ENCODE data around the gene MSI1. TPM values are rescaled to one million over a fixed set of nuclear protein-coding genes. Genes with fewer than 3 reads are reported as not detected.

MSI1 gene
- total RNA-seq, 3 donors from 2014 or later: 0.16 to 0.41 (median 0.25) TPM

DNA sequence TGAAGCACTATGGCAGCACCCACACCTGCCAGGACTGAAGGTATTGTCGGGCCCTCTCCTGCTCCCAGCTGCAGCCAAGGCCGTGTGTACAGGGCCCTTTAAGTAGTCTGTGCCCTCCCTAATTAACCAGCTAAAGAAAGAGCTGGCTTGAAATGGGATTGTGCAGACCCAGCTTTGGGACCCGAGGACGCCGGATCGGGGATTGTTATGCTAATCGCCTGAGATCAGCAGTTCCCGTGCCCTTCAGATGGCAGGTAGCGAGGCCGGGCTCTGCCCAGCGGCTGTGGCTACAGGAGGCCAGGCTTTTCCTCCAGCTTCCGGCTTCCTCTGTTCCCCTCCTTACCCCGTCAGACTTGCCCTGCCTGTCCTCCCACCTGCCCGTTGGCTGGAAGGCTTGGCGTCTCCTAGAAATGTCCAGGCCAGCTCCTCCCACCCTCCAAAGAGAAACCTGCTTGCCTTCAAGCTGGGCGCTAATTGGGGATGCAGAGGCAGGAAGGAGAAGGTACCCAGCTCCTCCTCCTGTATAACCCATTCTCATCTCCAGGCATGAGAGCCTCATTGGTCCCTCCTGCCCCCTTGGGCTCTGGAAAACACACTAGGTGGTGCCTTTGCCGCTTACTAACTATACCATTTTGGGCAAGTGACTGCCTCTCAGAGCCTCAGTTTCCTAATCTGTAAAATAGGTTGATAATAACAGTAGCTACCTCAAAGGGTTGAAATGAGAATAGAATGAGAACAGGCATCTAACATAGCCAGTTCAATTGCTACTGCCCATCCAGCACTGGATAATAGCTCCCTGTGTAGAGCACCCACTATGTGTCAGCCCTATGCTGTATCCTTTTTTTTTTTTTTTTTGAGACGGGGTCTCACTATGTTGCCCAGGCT is 25.8 kb upstream of the MSI1 start:
- Mint-ChIP-seq H3K9me3 (no peaks in the 10 kb centered on the region), H3K4me1 (ENCODE audit: low read depth) (no peaks in the 10 kb centered on the region), H3K27me3 (ENCODE audit: low read depth) (peaks cover 31% of the 10 kb centered on the region), H3K36me3 (ENCODE audit: insufficient read depth) (no peaks in the 10 kb centered on the region), H3K4me3 (no peak overlapping the region)
- DNase-seq (no peak), ATAC-seq (no peak)

DNA sequence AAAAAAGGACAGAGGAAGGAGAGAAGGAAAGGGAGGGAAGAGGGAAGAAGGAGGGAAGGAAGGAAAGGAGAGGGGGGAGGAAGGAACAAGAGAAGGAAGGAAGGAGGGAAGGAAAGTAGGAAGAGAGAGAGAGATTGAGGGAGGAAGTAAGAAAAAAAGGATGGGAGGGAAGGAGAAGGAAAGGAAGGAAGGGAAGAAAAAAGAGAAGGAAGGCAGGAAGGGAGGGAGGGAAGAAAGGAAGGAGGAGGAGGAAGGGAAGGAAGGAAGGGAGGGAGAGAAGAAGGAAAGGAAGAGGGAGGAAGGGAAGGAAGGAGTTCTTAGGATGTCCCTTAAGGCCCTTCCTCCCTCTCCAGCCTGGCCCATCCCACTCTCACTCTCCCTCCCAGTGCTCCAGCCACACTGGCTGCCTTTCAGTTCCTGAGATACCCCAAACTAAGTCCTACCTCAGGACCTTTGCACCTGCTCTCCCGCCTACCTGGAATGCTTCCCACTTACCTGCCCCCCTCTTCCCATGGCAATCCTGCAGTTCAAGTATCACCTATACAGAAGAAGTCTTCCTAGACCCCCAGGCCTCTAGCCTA is 21.7 kb upstream of the MSI1 start:
- H3K9me3 Mint-ChIP-seq: no peaks in the 10 kb centered on the region
- peaks cover 42% of the 10 kb centered on the region for H3K27me3 Mint-ChIP-seq (ENCODE audit: low read depth)
- peaks cover 5% of the 10 kb centered on the region for H3K4me1 Mint-ChIP-seq (ENCODE audit: low read depth)
- no peaks in the 10 kb centered on the region for H3K36me3 Mint-ChIP-seq (ENCODE audit: insufficient read depth)
- DNase-seq: no peak
- no peak for ATAC-seq
- H3K4me3 Mint-ChIP-seq: no peak overlapping the region

DNA sequence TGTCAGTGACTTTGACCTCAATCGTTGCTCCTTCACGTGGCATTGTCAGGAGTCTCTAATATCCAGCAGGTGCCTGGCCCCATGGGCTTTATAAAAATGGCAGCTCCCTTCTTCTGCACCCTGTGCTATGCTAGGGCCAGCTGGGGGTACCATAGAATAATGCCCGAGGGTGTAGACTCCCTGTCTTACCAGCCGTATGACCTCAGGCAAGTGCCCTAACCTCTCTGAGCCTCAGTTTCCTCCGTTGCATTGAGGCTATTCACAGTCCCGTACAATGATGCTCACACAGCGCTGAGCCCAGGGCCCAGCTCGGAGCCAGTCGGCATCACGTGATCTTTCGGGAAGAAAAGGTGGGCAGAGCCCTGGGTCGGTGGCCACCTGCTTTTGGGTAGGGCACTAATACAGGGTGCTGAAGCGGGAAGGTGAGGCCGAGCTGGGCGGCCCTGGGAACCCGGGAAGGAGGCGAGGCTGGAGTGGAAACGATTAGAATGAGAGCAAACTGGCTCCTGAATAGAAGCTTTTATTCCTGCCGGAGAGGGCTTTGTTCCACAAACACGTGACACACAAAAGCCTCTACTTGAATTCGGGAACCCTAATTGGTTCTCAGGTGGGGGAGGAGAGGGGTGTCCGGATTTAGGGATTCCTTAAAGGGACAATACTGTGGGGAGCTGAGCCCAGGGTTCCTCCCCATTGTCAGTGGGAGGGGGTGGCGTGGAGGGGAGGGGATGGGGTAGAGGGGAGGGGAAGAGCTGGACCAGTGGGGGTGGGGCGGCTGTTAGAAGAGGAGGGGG is 19.9 kb upstream of the MSI1 start:
- Mint-ChIP-seq H3K36me3 (ENCODE audit: insufficient read depth) (no peaks in the 10 kb centered on the region), H3K9me3 (no peaks in the 10 kb centered on the region), H3K4me3 (no peak overlapping the region), H3K4me1 (ENCODE audit: low read depth) (peaks cover 5% of the 10 kb centered on the region), H3K27me3 (ENCODE audit: low read depth) (peaks cover 44% of the 10 kb centered on the region)
- ATAC-seq: no peak
- DNase-seq: no peak

DNA sequence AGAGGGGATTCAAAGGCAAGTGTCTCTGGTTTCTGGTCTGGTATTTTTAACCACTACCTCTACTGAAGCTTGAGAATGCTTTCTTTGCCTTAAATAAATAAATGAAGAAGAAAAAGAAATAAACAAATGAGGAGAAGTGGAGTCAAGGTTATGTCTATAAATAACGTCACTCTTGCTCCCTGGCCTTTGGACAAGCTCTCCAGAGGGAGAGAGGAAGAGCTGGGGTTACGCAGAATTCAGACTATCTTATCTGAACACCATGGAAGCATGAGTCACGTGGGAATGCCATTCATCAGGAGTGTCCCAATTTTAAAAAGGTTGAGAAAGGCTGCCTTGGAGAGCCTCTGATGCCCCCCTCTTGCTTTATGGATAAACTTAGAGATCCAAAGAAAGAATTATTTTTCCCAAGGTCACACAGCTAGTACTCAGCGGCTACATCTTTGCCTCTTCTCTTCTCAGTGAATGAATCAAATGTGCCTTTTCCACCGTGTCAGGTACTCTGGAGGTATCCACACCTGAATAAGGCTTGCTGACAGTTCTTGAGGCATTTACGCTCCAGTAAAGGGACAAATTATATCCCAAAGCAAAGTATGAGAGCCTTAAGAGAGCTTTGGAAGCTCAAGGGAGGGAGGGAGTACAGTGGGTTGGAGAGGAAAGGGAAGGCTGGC is 12.9 kb upstream of the MSI1 start:
- H3K27me3 Mint-ChIP-seq (ENCODE audit: low read depth): peaks cover 40% of the 10 kb centered on the region
- no peak overlapping the region for H3K4me3 Mint-ChIP-seq
- no peak for ATAC-seq
- no peak for DNase-seq
- H3K36me3 Mint-ChIP-seq (ENCODE audit: insufficient read depth): no peaks in the 10 kb centered on the region
- no peaks in the 10 kb centered on the region for H3K9me3 Mint-ChIP-seq
- no peaks in the 10 kb centered on the region for H3K4me1 Mint-ChIP-seq (ENCODE audit: low read depth)

DNA sequence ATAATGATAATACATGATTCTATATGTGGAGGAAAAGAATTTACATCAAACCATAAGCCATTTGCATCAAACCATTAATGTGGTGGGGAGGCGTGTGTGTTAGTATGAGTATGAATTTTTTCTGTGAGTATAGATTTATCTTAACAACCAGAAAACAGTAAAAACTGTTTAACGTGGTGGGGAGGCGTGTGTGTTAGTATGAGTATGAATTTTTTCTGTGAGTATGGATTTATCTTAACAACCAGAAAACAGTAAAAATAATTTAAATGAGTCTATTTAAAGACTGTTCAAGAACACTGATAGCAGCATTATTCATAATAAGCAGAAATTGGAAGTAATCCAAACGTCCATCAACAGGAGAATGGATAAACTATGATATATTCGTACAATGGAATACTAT is 9.1 kb upstream of the MSI1 start:
- no peaks in the 10 kb centered on the region for H3K36me3 Mint-ChIP-seq (ENCODE audit: insufficient read depth)
- H3K4me3 Mint-ChIP-seq: no peak overlapping the region
- ATAC-seq (no peak), DNase-seq (no peak)
- H3K27me3 Mint-ChIP-seq (ENCODE audit: low read depth): peaks cover 56% of the 10 kb centered on the region
- H3K9me3 Mint-ChIP-seq: no peaks in the 10 kb centered on the region
- H3K4me1 Mint-ChIP-seq (ENCODE audit: low read depth): no peaks in the 10 kb centered on the region

DNA sequence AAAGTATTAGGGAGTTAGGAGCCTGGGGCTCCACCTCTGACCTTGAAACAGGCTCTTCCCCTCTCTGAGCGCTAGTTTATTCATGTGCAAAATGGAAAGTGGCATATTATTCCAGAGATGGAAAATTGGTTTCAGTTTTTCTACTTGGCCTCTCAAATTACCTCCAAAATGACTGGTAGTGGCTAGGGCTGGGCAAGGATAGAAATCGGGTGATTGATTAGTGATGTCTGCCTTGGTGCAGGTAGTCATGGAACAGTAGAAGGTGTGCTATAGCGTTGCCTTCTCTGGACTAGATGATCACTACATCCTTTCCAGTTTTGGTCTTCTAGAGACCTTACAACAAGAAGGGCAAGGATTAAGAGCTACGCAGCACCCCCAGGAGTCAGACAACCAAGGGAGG is 8.6 kb upstream of the MSI1 start:
- H3K27me3 Mint-ChIP-seq (ENCODE audit: low read depth): peaks cover 60% of the 10 kb centered on the region
- H3K4me1 Mint-ChIP-seq (ENCODE audit: low read depth): no peaks in the 10 kb centered on the region
- DNase-seq (no peak), ATAC-seq (no peak)
- H3K4me3 Mint-ChIP-seq: no peak overlapping the region
- H3K36me3 Mint-ChIP-seq (ENCODE audit: insufficient read depth): no peaks in the 10 kb centered on the region
- no peaks in the 10 kb centered on the region for H3K9me3 Mint-ChIP-seq

DNA sequence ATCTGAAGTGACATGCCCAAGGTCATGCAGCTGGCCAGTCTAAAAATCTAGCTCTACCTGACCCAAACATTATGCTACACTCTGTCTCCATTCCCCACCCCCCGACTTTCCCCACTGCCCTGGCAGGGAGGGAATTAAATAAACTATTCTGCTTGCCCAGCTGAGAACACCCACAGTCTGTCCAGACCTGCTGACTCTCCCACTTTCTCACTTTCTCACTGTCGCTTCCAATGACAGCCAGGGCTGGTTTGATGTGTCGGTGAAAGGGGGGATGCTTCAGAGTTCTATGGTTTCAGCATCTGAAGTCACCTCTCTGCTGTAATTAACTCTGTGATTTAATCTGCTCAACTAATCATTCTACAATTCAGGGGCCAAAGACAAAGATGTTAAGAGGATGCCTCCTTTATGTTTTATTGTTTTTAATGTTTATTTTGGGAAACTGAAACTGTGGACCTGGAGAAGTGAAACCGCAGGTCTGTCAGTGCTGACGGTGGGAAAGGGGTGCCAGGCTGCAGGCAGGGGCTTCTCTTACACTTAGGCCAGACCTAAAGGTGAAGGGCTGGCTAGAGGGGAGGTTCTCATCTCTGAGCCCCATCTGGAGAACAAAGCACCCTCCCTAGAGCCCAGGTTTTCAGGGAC is 8.1 kb upstream of the MSI1 start:
- no peaks in the 10 kb centered on the region for H3K4me1 Mint-ChIP-seq (ENCODE audit: low read depth)
- peaks cover 61% of the 10 kb centered on the region for H3K27me3 Mint-ChIP-seq (ENCODE audit: low read depth)
- H3K4me3 Mint-ChIP-seq: no peak overlapping the region
- ATAC-seq (no peak), DNase-seq (no peak)
- no peaks in the 10 kb centered on the region for H3K36me3 Mint-ChIP-seq (ENCODE audit: insufficient read depth)
- H3K9me3 Mint-ChIP-seq: no peaks in the 10 kb centered on the region

DNA sequence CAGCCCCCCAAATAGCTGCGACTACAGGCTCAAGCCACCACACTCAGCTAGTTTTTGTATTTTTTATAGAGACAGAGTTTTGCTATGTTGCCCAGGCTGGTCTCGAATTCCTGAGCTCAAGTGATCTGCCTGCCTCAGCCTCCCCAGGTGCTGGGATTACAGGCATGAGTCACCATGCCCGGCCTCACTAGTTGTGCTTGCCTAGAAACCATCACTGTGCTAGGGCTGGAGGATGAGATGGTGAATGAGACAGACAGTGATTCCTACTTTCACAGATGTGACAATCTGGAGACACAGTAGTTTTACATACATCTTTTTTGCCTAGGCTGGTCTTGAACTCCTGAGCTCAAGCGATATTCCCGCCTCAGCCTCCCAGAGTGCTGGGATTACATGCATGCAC is 7.5 kb upstream of the MSI1 start:
- peaks cover 61% of the 10 kb centered on the region for H3K27me3 Mint-ChIP-seq (ENCODE audit: low read depth)
- no peaks in the 10 kb centered on the region for H3K4me1 Mint-ChIP-seq (ENCODE audit: low read depth)
- no peaks in the 10 kb centered on the region for H3K9me3 Mint-ChIP-seq
- ATAC-seq: no peak
- DNase-seq: no peak
- no peaks in the 10 kb centered on the region for H3K36me3 Mint-ChIP-seq (ENCODE audit: insufficient read depth)
- H3K4me3 Mint-ChIP-seq: no peak overlapping the region

DNA sequence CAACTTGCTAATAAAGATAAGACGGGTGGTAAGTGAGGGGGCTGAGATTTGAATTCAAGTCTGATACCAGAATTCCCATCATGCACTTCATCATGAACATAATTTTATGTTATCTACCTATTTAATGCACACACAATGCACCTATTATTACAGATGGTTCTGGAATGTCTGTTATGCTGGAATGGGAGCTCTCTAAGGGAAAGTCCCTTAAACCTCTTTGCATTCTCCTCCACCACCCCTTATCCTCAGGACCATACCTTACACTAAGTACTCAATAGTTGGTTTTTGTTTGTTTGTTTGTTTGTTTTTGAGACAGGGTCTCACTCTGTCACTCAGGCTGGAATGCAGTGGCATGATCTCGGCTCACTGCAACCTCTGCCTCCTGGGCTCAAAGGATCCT is 7.0 kb upstream of the MSI1 start:
- Mint-ChIP-seq H3K4me1 (ENCODE audit: low read depth) (no peaks in the 10 kb centered on the region), H3K4me3 (no peak overlapping the region), H3K27me3 (ENCODE audit: low read depth) (peaks cover 63% of the 10 kb centered on the region), H3K36me3 (ENCODE audit: insufficient read depth) (no peaks in the 10 kb centered on the region), H3K9me3 (no peaks in the 10 kb centered on the region)
- DNase-seq (no peak), ATAC-seq (no peak)

DNA sequence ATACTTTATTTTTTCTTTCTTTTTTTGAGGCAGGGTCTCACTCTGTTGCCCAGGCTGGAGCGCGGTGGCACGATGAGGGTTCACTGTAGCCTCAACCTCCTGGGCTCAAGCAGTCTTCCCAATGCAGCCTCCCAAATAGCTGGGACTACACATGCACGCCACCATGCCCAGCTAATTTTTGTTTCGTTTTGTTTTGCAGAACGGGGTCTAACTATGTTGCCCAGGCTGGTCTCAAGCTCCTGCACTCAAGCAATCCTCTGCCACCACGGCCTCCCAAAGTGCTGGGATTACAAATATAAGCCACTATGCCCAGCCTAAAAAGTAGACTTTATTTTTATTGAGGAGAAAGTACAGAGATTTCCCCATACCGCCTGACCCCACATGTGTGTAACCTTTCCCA is 4.7 kb upstream of the MSI1 start:
- Mint-ChIP-seq H3K36me3 (ENCODE audit: insufficient read depth) (no peaks in the 10 kb centered on the region), H3K4me3 (no peak overlapping the region), H3K27me3 (ENCODE audit: low read depth) (peaks cover 76% of the 10 kb centered on the region), H3K9me3 (no peaks in the 10 kb centered on the region), H3K4me1 (ENCODE audit: low read depth) (peaks cover 12% of the 10 kb centered on the region)
- DNase-seq (no peak), ATAC-seq (no peak)

DNA sequence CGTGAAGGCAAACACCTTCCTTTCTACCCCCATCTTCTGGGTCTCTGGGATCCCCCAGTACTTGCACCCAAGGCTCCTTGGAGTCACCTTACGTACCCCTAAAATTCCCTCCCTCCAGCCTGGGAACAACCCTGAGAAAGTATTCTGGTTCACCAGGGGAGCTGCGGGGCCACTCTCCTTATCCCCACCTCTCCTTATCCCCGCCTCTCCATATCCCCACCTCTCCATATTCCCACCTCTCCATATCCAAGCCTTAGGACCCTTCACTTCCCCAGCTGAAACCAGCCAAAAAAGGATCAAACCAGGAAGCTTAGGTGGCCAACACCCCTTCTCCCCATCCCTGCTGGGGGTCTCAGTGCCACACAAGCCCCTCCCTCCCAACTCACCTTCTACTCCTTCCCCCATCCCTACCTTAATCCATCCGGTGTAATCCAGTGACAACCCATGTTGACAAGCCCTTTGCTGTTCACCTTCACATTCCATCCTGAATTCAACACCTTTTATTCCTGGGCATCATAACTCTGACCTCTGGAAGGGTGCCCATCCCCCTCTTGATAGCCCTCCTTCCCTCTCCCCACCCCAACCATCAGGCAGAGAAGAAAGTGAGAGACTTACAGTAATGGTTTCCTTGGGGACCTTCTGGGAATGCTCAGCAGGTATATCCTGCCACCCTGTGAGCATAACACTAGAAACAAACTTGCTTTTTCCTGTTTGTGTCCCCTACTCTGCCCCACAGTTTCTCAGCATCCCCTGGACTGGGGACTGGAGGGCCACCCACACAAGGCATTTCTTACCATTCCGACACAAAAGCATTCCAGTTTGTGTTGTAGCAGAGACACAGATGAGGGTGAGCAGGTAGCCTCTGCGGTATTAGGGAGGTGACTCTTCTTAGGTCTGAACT is 1.6 kb upstream of the MSI1 start:
- Mint-ChIP-seq H3K27me3 (ENCODE audit: low read depth) (peaks cover 79% of the 10 kb centered on the region), H3K36me3 (ENCODE audit: insufficient read depth) (no peaks in the 10 kb centered on the region), H3K4me1 (ENCODE audit: low read depth) (peaks cover 19% of the 10 kb centered on the region), H3K4me3 (peak overlapping the region; percentile 61), H3K9me3 (no peaks in the 10 kb centered on the region)
- DNase-seq (no peak), ATAC-seq (no peak)

DNA sequence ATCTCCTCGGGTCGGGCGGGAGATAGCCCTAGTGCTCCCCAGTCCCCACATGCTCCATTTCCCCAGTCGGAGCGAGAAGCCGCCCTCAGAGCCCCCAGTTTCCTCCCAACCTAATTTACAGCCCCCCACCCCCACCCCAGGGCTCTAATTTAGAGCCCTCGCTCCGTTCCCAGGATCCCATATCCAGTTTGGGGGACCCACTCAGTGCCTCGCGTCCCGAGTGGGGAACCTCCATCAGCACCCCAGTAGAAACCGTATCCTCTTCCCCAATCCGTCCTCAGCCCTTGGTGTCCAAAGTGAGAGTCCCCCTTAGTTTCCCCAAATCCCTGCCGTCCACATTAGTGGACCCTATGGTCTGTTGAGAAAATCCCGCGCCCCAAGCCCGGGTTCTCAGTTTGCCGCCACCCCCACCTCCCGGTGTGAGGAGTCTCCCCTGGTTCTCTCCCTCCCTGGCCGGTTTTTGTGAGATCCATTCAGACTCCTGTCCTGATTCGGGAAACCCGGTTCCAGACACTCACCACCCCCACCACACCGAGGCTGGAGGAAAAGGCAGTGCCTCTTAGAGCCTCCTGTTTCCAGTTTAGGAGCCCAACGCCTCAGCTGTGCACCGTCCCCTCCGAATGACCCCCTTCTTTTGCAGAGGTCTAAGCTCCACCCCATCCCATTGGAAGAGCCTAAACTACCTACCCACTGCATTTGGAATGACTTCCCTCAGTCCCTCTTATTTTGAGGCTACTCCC is 809 bp upstream of the MSI1 start:
- Mint-ChIP-seq H3K4me3 (peak overlapping the region; percentile 61), H3K27me3 (ENCODE audit: low read depth) (peaks cover 78% of the 10 kb centered on the region), H3K9me3 (no peaks in the 10 kb centered on the region), H3K4me1 (ENCODE audit: low read depth) (peaks cover 19% of the 10 kb centered on the region), H3K36me3 (ENCODE audit: insufficient read depth) (no peaks in the 10 kb centered on the region)
- DNase-seq (no peak), ATAC-seq (no peak)

All from activated T-cell treated with anti-CD3 and anti-CD28 coated beads, Interleukin-2, amount 50 U/mL, for 4 hours (primary cell).